IMR-90 (cell line): ENCODE data around the gene OR52W1. TPM values are rescaled to one million over a fixed set of nuclear protein-coding genes. Genes with fewer than 3 reads are reported as not detected.

Experiments
- ATAC-seq: fragments of 200-7000 bp; cut with Tn5 transposase; 2 replicates; pipeline ENCODE4 v1.9.1; 2020; ENCODE audit warnings: low read depth, mild to moderate bottlenecking, moderate library complexity
- BruUV-seq: library from RNA; stranded (reverse); fragments of 400-500 nt; replicated peaks from 2 replicates; lab custom pipeline; 2021; lab: Mats Ljungman, UMichigan
- CTCF ChIA-PET: fragments of 300-600 bp; formaldehyde crosslinking; extraction: SDS; loops from one replicate; lab custom pipeline; 2021; ENCODE audit warnings: antibody characterized with exemption; lab: Yijun Ruan, JAX
- POLR2A ChIA-PET: fragments of 300-600 bp; sonication (Branson Sonifier 250); formaldehyde crosslinking; loops from one replicate; lab custom pipeline; 2022; ENCODE audit warnings: antibody characterized with exemption; ENCODE audit not compliant: unreplicated experiment; lab: Charles Lee
- DNase-seq: peaks from one replicate; pipeline ENCODE4 v3.0.0; 2013
- H2AFZ ChIP-seq: replicated peaks from 2 replicates; pipeline ENCODE3; 2013; ENCODE audit warnings: low read length, mild to moderate bottlenecking; ENCODE audit not compliant: poor library complexity
- H2AK5ac ChIP-seq: 2 replicates; pipeline ENCODE4 v1.6.1; 2013; ENCODE audit warnings: low read depth, low read length, inconsistent platforms
- H2AK9ac ChIP-seq: replicated peaks from 2 replicates; pipeline ENCODE3; 2013; ENCODE audit warnings: mild to moderate bottlenecking, low read depth, low read length, moderate library complexity; ENCODE audit not compliant: poor library complexity
- H2BK120ac ChIP-seq: 2 replicates; pipeline ENCODE4 v1.6.1; 2013; ENCODE audit warnings: low read depth, low read length, inconsistent platforms
- H2BK15ac ChIP-seq: 3 replicates; pipeline ENCODE4 v1.6.1; 2013; ENCODE audit warnings: low read depth, low read length, inconsistent platforms
- H2BK20ac ChIP-seq: 2 replicates; pipeline ENCODE4 v1.6.1; 2013; ENCODE audit warnings: low read depth, mild to moderate bottlenecking, inconsistent platforms, low read length, moderate library complexity
- H2BK5ac ChIP-seq: 2 replicates; pipeline ENCODE4 v1.6.1; 2013; ENCODE audit warnings: mild to moderate bottlenecking, low read depth, low read length, inconsistent platforms; ENCODE audit not compliant: poor library complexity, severe bottlenecking
- H3K14ac ChIP-seq: replicated peaks from 2 replicates; pipeline ENCODE4 v1.6.1; 2013; ENCODE audit warnings: low read depth, low read length, inconsistent platforms
- H3K18ac ChIP-seq: 2 replicates; pipeline ENCODE4 v1.6.1; 2013; ENCODE audit warnings: low read depth, low read length, control low read depth
- H3K23ac ChIP-seq: 2 replicates; pipeline ENCODE4 v1.6.1; 2013; ENCODE audit warnings: low read depth, low read length, inconsistent platforms
- H3K27ac ChIP-seq: 2 replicates; pipeline ENCODE4 v1.5.1; 2013; ENCODE audit warnings: mild to moderate bottlenecking, control low read depth, low read length; ENCODE audit not compliant: insufficient read depth
- H3K27me3 ChIP-seq: 2 replicates; pipeline ENCODE4 v1.6.1; 2013; ENCODE audit warnings: low read length; ENCODE audit not compliant: control insufficient read depth, insufficient read depth
- H3K36me3 ChIP-seq: 2 replicates; pipeline ENCODE4 v1.6.1; 2013; ENCODE audit warnings: low read length, mixed read lengths; ENCODE audit not compliant: control insufficient read depth, insufficient read depth
- H3K4ac ChIP-seq: 2 replicates; pipeline ENCODE4 v1.6.1; 2013; ENCODE audit warnings: low read depth, low read length, inconsistent platforms
- H3K4me1 ChIP-seq: 2 replicates; pipeline ENCODE4 v1.6.1; 2013; ENCODE audit warnings: low read length, mixed read lengths; ENCODE audit not compliant: control insufficient read depth, insufficient read depth
- H3K4me2 ChIP-seq: 2 replicates; pipeline ENCODE4 v1.6.1; 2013; ENCODE audit warnings: low read depth, mild to moderate bottlenecking, control low read depth, low read length, moderate library complexity
- H3K4me3 ChIP-seq: 2 replicates; pipeline ENCODE4 v1.5.1; 2013; ENCODE audit warnings: low read depth, mild to moderate bottlenecking, control low read depth, low read length, moderate library complexity; ENCODE audit not compliant: insufficient read depth
- H3K56ac ChIP-seq: 2 replicates; pipeline ENCODE4 v1.6.1; 2013; ENCODE audit warnings: low read length, inconsistent platforms; ENCODE audit not compliant: insufficient read depth; ENCODE audit errors: extremely low read depth
- H3K79me1 ChIP-seq, 2 experiments: 2 replicates each; pipeline ENCODE4 v1.6.1; 2013; ENCODE audit warnings: low read length in 2 of 2, inconsistent platforms in 1 of 2, low read depth in 1 of 2
- H3K9ac ChIP-seq: 2 replicates; pipeline ENCODE4 v1.6.1; 2013; ENCODE audit warnings: low read depth, low read length, control low read depth
- H3K9me1 ChIP-seq: 2 replicates; pipeline ENCODE4 v1.6.1; 2013; ENCODE audit warnings: low read length, inconsistent platforms; ENCODE audit not compliant: insufficient read depth
- H3K9me3 ChIP-seq: 2 replicates; pipeline ENCODE4 v1.6.1; 2013; ENCODE audit warnings: low read length; ENCODE audit not compliant: control insufficient read depth, insufficient read depth
- H4K20me1 ChIP-seq: 2 replicates; pipeline ENCODE4 v1.6.1; 2013; ENCODE audit warnings: low read length, inconsistent platforms; ENCODE audit not compliant: insufficient read depth
- H4K5ac ChIP-seq: 2 replicates; pipeline ENCODE4 v1.6.1; 2013; ENCODE audit warnings: mild to moderate bottlenecking, low read depth, low read length, control low read depth
- H4K8ac ChIP-seq, 2 experiments: 2 replicates each; pipeline ENCODE4 v1.6.1; 2013; ENCODE audit warnings: low read depth in 2 of 2, low read length in 2 of 2, control low read depth in 1 of 2, inconsistent platforms in 1 of 2
- H4K91ac ChIP-seq: 2 replicates; pipeline ENCODE4 v1.6.1; 2013; ENCODE audit warnings: low read depth, low read length, inconsistent platforms; ENCODE audit not compliant: insufficient read depth
- CEBPB ChIP-seq: IDR thresholded peaks from 2 replicates; pipeline ENCODE4 v1.6.1; 2012; ENCODE audit warnings: low read depth, low read length, improper control_type of control experiment
- CHD1 ChIP-seq: IDR thresholded peaks from 2 replicates; pipeline ENCODE4 v1.6.1; 2012; ENCODE audit warnings: low read depth, low read length, improper control_type of control experiment
- FOS ChIP-seq: fragments of 150-350 bp; IDR thresholded peaks from 2 replicates; pipeline ENCODE4 v1.6.1; 2016; ENCODE audit warnings: low read depth, low read length
- MAFK ChIP-seq: IDR thresholded peaks from 2 replicates; pipeline ENCODE4 v1.6.1; 2012; ENCODE audit warnings: low read depth, low read length, improper control_type of control experiment
- MAZ ChIP-seq: IDR thresholded peaks from 2 replicates; pipeline ENCODE4 v1.6.1; 2012; ENCODE audit warnings: low read depth, mild to moderate bottlenecking, low read length, improper control_type of control experiment, moderate library complexity, borderline replicate concordance
- MXI1 ChIP-seq: IDR thresholded peaks from 2 replicates; pipeline ENCODE4 v1.6.1; 2012; ENCODE audit warnings: low read depth, mild to moderate bottlenecking, low read length, moderate library complexity, borderline replicate concordance
- NFE2L2 ChIP-seq: fragments of 150-350 bp; IDR thresholded peaks from 2 replicates; pipeline ENCODE4 v1.6.1; 2016; ENCODE audit warnings: low read depth, mild to moderate bottlenecking, low read length
- RCOR1 ChIP-seq: IDR thresholded peaks from 2 replicates; pipeline ENCODE4 v1.6.1; 2012; ENCODE audit warnings: mild to moderate bottlenecking, low read length, improper control_type of control experiment; ENCODE audit not compliant: insufficient replicate concordance
- USF2 ChIP-seq: fragments of 150-350 bp; IDR thresholded peaks from 2 replicates; pipeline ENCODE4 v1.6.1; 2017; ENCODE audit warnings: mild to moderate bottlenecking, antibody characterized with exemption, low read length, low read depth
- WGBS, 2 experiments: methylation state at CpG; one replicate each; pipeline versions ENCODE4 v1.1.5 to v1.1.7; 2013; ENCODE audit warnings: missing lambda C conversion rate in 2 of 2; ENCODE audit not compliant: insufficient read length in 1 of 2; ENCODE audit errors: extremely low coverage in 2 of 2; 5-methylcytosine and 5-hydroxymethylcytosine counted together
- dilution Hi-C: fragments of 300-500 bp; cut with HindIII; formaldehyde crosslinking; loops from one replicate; pipeline ENCODE4 v1.14.3; 2018; ENCODE audit warnings: low sequenced_read_pairs; ENCODE audit not compliant: unreplicated experiment
- in situ Hi-C: fragments of 300-500 bp; cut with MboI; formaldehyde crosslinking; loops from 3 replicates; pipeline ENCODE4 v1.14.3; 2019; ENCODE audit warnings: low sequenced_read_pairs, inconsistent platforms, mixed read lengths
- intact Hi-C: fragments of 100-400 bp; cut with micrococcal nuclease; formaldehyde crosslinking; loops from 2 replicates; pipeline ENCODE4 v1.10.0; 2022
- polyA plus RNA-seq, 3 experiments: library from polyadenylated mRNA; depleted of rRNA; stranded (reverse); fragments of >200 nt; gene quantifications; 2 replicates each; pipeline ENCODE4 v1.2.3, GENCODE V29; 2012; ENCODE audit warnings: low replicate concordance in 1 of 3
- total RNA-seq: library from RNA; depleted of rRNA; stranded (reverse); fragments of >200 nt; gene quantifications from 2 replicates; pipeline ENCODE4 v1.2.3, GENCODE V29; 2012

Gene OR52W1
- total and polyA plus RNA-seq, 2 of the 4 experiments (the other 2 are of a cell fraction), result not detected

- Histone ChIP-seq H4K91ac (no peak within 1 kb of the TSS), H2BK120ac (no peak within 1 kb of the TSS), H3K18ac (no peak within 1 kb of the TSS), H2BK15ac (no peak within 1 kb of the TSS), H3K4me3 (no peak within 1 kb of the TSS), H3K27ac (no peak within 1 kb of the TSS), H3K36me3 (no peaks in the 10 kb centered on the region), H3K14ac (no peak within 1 kb of the TSS), H3K4me1 (no peaks in the 10 kb centered on the region), H3K9ac (no peak within 1 kb of the TSS), H2AK9ac (no peak within 1 kb of the TSS), H3K27me3 (no peaks in the 10 kb centered on the region), H3K9me1 (no peaks in the 10 kb centered on the region), H3K23ac (no peak within 1 kb of the TSS), H3K4me2 (no peak within 1 kb of the TSS), H2BK20ac (no peak within 1 kb of the TSS), H4K20me1 (no peaks in the 10 kb centered on the region), H3K79me1 (no peaks in the 10 kb centered on the region), H2BK5ac (no peak within 1 kb of the TSS), H4K8ac (no peak within 1 kb of the TSS), H3K4ac (no peak within 1 kb of the TSS), H3K56ac (no peak within 1 kb of the TSS), H2AK5ac (no peak within 1 kb of the TSS), H2AFZ (peak within 1 kb of the TSS; percentile 7), H4K5ac (no peak within 1 kb of the TSS), H3K9me3 (no peaks in the 10 kb centered on the region)
- ATAC-seq (no peak), DNase-seq (no peak)
- in situ Hi-C loops (no loop called here), intact Hi-C loops (no loop called here), dilution Hi-C loops (no loop called here)
- ChIA-PET CTCF (no interaction called here), POLR2A (no interaction called here)
- BruUV-seq, result no TSS peak
- WGBS, 2 experiments, result no CpG with 5 or more reads among the region's 1 CpG
- TF ChIP-seq CHD1, result no peak
- TF ChIP-seq MXI1, result no peak
- TF ChIP-seq MAFK, result no peak
- TF ChIP-seq MAZ, result no peak
- no peak for TF ChIP-seq FOS
- no peak for TF ChIP-seq RCOR1
- no peak for TF ChIP-seq USF2
- TF ChIP-seq CEBPB, result no peak
- TF ChIP-seq NFE2L2, result no peak
Observed at GRCh38 chr11:6170226-6170625, 28.8 kb upstream of the OR52W1 start, which contains the start of gene OR52B2. Gene OR52B2, minus strand, starts transcription at chr11:6170326. Its CDS starts 0 bp downstream, at chr11:6170326.
